ENCODE data around the gene GRPEL1. TPM values are rescaled to one million over a fixed set of nuclear protein-coding genes. Genes with fewer than 3 reads are reported as not detected.

Gene GRPEL1
- total RNA-seq, 1 donor from 2014 or later: 19.7 TPM

GRCh38 chr4:7110546-7110945 is 42.7 kb upstream of the GRPEL1 start:
- TF ChIP-seq, protein P1, sequence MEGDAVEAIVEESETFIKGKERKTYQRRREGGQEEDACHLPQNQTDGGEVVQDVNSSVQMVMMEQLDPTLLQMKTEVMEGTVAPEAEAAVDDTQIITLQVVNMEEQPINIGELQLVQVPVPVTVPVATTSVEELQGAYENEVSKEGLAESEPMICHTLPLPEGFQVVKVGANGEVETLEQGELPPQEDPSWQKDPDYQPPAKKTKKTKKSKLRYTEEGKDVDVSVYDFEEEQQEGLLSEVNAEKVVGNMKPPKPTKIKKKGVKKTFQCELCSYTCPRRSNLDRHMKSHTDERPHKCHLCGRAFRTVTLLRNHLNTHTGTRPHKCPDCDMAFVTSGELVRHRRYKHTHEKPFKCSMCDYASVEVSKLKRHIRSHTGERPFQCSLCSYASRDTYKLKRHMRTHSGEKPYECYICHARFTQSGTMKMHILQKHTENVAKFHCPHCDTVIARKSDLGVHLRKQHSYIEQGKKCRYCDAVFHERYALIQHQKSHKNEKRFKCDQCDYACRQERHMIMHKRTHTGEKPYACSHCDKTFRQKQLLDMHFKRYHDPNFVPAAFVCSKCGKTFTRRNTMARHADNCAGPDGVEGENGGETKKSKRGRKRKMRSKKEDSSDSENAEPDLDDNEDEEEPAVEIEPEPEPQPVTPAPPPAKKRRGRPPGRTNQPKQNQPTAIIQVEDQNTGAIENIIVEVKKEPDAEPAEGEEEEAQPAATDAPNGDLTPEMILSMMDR (IDR thresholded peaks at IDR 0.05): no peak
- H3K4me1 Mint-ChIP-seq (ENCODE audit: unreplicated experiment): no peaks in the 10 kb centered on the region
- H3K27me3 Mint-ChIP-seq (ENCODE audit: unreplicated experiment): peaks cover 6% of the 10 kb centered on the region
- no peak for DNase-seq (ENCODE audit: extremely low spot score, unreplicated experiment)
- no peaks in the 10 kb centered on the region for H3K36me3 Mint-ChIP-seq (ENCODE audit: unreplicated experiment)
- no peak overlapping the region for H3K4me3 Mint-ChIP-seq (ENCODE audit: unreplicated experiment)
- no peak overlapping the region for H3K27ac Mint-ChIP-seq (ENCODE audit: unreplicated experiment)
- H3K9me3 Mint-ChIP-seq (ENCODE audit: unreplicated experiment): peaks cover 4% of the 10 kb centered on the region

GRCh38 chr4:7109169-7109568 is 41.3 kb upstream of the GRPEL1 start:
- no peak overlapping the region for H3K27ac Mint-ChIP-seq (ENCODE audit: unreplicated experiment)
- no peak overlapping the region for H3K4me3 Mint-ChIP-seq (ENCODE audit: unreplicated experiment)
- no peak for DNase-seq (ENCODE audit: extremely low spot score, unreplicated experiment)
- peaks cover 7% of the 10 kb centered on the region for H3K27me3 Mint-ChIP-seq (ENCODE audit: unreplicated experiment)
- peaks cover under 1% of the 10 kb centered on the region for H3K4me1 Mint-ChIP-seq (ENCODE audit: unreplicated experiment)
- TF ChIP-seq, protein P1 (IDR thresholded peaks at IDR 0.05): no peak
- peaks cover 4% of the 10 kb centered on the region for H3K9me3 Mint-ChIP-seq (ENCODE audit: unreplicated experiment)
- H3K36me3 Mint-ChIP-seq (ENCODE audit: unreplicated experiment): no peaks in the 10 kb centered on the region

GRCh38 chr4:7108660-7109059 is 40.8 kb upstream of the GRPEL1 start:
- Mint-ChIP-seq H3K4me3 (ENCODE audit: unreplicated experiment) (no peak overlapping the region), H3K9me3 (ENCODE audit: unreplicated experiment) (peaks cover 4% of the 10 kb centered on the region), H3K36me3 (ENCODE audit: unreplicated experiment) (no peaks in the 10 kb centered on the region), H3K27me3 (ENCODE audit: unreplicated experiment) (peaks cover 7% of the 10 kb centered on the region), H3K27ac (ENCODE audit: unreplicated experiment) (no peak overlapping the region), H3K4me1 (ENCODE audit: unreplicated experiment) (peaks cover 6% of the 10 kb centered on the region)
- DNase-seq (ENCODE audit: extremely low spot score, unreplicated experiment): no peak
- TF ChIP-seq, protein P1 (IDR thresholded peaks at IDR 0.05): no peak

- no peak for DNase-seq (ENCODE audit: extremely low spot score, unreplicated experiment)
- Mint-ChIP-seq H3K9me3 (ENCODE audit: unreplicated experiment) (peaks cover 4% of the 10 kb centered on the region), H3K4me3 (ENCODE audit: unreplicated experiment) (no peak overlapping the region), H3K4me1 (ENCODE audit: unreplicated experiment) (peaks cover 9% of the 10 kb centered on the region), H3K27me3 (ENCODE audit: unreplicated experiment) (peaks cover 7% of the 10 kb centered on the region), H3K36me3 (ENCODE audit: unreplicated experiment) (no peaks in the 10 kb centered on the region), H3K27ac (ENCODE audit: unreplicated experiment) (no peak overlapping the region)
- TF ChIP-seq, protein P1 (IDR thresholded peaks at IDR 0.05): no peak
These were observed 40.3 kb upstream of the GRPEL1 start for GRCh38 chr4:7108046-7108625.

- Mint-ChIP-seq H3K36me3 (ENCODE audit: unreplicated experiment) (no peaks in the 10 kb centered on the region), H3K27me3 (ENCODE audit: unreplicated experiment) (peaks cover 7% of the 10 kb centered on the region), H3K4me1 (ENCODE audit: unreplicated experiment) (peaks cover 16% of the 10 kb centered on the region), H3K4me3 (ENCODE audit: unreplicated experiment) (no peak overlapping the region), H3K27ac (ENCODE audit: unreplicated experiment) (no peak overlapping the region), H3K9me3 (ENCODE audit: unreplicated experiment) (peaks cover 4% of the 10 kb centered on the region)
- DNase-seq (ENCODE audit: extremely low spot score, unreplicated experiment): no peak
- TF ChIP-seq, protein P1 (IDR thresholded peaks at IDR 0.05): no peak
These were observed 39.5 kb upstream of the GRPEL1 start for GRCh38 chr4:7107166-7107905.
